PC-3 (cell line): ENCODE results near the gene FAM118B.

Experiments used
- EZH2 ChIP-seq: fragments of 300-600 bp; sonication (generic); IDR thresholded peaks from one replicate; pipeline ENCODE4 v1.6.1; 2017; ENCODE audit warnings: antibody characterized with exemption, mild to moderate bottlenecking, low read length; ENCODE audit not compliant: unreplicated experiment
- EZH2phosphoT487 ChIP-seq: fragments of 300-600 bp; sonication (generic); IDR thresholded peaks from 2 replicates; pipeline ENCODE4 v1.6.1; 2018; ENCODE audit warnings: mild to moderate bottlenecking, antibody characterized with exemption, low read length, borderline replicate concordance
- TF ChIP-seq, protein P1 (sequence below): fragments of 300-600 bp; sonication (generic); conservative IDR thresholded peaks from 2 replicates; pipeline ENCODE4 v1.5.1; 2017; ENCODE audit warnings: antibody characterized with exemption, low read depth, mild to moderate bottlenecking, low read length

GRCh38 chr11:126310200-126310991 is 98.8 kb downstream of the FAM118B start:
- TF ChIP-seq, protein P1, sequence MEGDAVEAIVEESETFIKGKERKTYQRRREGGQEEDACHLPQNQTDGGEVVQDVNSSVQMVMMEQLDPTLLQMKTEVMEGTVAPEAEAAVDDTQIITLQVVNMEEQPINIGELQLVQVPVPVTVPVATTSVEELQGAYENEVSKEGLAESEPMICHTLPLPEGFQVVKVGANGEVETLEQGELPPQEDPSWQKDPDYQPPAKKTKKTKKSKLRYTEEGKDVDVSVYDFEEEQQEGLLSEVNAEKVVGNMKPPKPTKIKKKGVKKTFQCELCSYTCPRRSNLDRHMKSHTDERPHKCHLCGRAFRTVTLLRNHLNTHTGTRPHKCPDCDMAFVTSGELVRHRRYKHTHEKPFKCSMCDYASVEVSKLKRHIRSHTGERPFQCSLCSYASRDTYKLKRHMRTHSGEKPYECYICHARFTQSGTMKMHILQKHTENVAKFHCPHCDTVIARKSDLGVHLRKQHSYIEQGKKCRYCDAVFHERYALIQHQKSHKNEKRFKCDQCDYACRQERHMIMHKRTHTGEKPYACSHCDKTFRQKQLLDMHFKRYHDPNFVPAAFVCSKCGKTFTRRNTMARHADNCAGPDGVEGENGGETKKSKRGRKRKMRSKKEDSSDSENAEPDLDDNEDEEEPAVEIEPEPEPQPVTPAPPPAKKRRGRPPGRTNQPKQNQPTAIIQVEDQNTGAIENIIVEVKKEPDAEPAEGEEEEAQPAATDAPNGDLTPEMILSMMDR = peak; percentile 98
- TF ChIP-seq EZH2phosphoT487 (no peak), EZH2 (no peak)
